ENCODE results near the gene IP6K3. TPM values are rescaled to one million over a fixed set of nuclear protein-coding genes. Genes with fewer than 3 reads are reported as not detected.
A peak's percentile ranks its signal among the peaks of the same experiment; 100 is the strongest.

IP6K3 gene
- total RNA-seq, 1 donor from 2014 or later, result 2.9 TPM

DNA sequence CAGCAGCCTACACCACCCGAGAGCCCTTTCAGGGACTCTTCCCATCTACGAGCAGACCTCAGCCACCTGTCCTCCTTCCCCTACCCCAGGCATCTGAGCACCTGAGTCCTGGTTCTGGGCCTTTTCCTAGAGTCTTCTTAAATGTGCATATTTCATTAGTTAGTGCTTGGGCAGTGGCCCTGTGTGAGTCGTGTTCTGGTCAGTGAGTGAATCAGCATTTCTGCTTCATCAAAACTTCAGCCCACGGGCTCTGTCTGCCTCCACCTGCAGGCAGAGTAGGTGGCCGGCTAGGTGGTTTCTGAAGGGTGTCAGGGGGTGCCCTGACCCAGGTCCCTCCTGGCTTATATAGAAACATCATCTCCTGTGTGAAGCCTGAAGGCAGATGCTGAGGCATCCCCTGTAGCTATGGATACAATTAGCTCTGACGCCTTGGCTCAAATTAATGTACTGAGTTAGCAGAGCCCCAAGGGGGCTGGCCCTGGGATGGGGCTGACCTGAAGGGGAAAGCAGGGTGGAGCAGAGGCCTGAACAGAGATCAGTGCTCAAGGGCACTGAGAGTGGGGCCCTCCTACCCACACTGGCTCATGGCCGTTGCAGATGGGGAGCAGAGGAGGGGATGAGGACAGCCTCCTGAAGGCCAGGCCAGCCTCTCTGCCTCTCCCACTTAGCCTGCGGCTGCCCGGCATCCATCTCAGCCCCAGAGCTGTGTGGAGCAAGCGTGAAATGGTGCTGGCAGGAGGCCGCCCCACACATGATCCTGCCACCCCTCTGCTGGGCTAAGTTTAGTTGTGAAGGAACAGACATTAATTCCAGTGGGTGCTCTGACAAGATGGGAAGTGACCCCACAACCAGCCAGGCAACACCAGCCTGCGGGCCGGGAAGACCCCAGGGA, 13.6 kb downstream of the IP6K3 start:
- Histone ChIP-seq H3K4me3 (no peak overlapping the region), H3K9me3 (ENCODE audit: low read depth) (no peaks in the 10 kb centered on the region), H3K36me3 (no peaks in the 10 kb centered on the region), H3K4me2 (no peak overlapping the region), H3K27me3 (no peaks in the 10 kb centered on the region), H3K9ac (no peak overlapping the region), H3F3A (ENCODE audit: low read depth) (peaks cover 4% of the 10 kb centered on the region), H4K20me1 (ENCODE audit: low read depth) (no peaks in the 10 kb centered on the region), H2AFZ (replicated peaks) (no peak overlapping the region), H3K4me1 (peaks cover 4% of the 10 kb centered on the region), H3K27ac (no peak overlapping the region), H3K79me2 (ENCODE audit: low read depth) (no peaks in the 10 kb centered on the region)
- peaks cover 22% of the 10 kb centered on the region for H3K4me1 Mint-ChIP-seq
- H3K9me3 Mint-ChIP-seq, result no peaks in the 10 kb centered on the region
- no peaks in the 10 kb centered on the region for H3K36me3 Mint-ChIP-seq
- no peak for TF ChIP-seq EZH2phosphoT487 (IDR thresholded peaks at IDR 0.05)
- TF ChIP-seq, protein P1, sequence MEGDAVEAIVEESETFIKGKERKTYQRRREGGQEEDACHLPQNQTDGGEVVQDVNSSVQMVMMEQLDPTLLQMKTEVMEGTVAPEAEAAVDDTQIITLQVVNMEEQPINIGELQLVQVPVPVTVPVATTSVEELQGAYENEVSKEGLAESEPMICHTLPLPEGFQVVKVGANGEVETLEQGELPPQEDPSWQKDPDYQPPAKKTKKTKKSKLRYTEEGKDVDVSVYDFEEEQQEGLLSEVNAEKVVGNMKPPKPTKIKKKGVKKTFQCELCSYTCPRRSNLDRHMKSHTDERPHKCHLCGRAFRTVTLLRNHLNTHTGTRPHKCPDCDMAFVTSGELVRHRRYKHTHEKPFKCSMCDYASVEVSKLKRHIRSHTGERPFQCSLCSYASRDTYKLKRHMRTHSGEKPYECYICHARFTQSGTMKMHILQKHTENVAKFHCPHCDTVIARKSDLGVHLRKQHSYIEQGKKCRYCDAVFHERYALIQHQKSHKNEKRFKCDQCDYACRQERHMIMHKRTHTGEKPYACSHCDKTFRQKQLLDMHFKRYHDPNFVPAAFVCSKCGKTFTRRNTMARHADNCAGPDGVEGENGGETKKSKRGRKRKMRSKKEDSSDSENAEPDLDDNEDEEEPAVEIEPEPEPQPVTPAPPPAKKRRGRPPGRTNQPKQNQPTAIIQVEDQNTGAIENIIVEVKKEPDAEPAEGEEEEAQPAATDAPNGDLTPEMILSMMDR (IDR thresholded peaks at IDR 0.05), result no peak
- TF ChIP-seq EZH2 (IDR thresholded peaks at IDR 0.05), result no peak
- peaks cover 10% of the 10 kb centered on the region for H3K27me3 Mint-ChIP-seq (ENCODE audit: insufficient read depth, low read depth)
- DNase-seq (ENCODE audit: low spot score), result no peak
- H3K27ac Mint-ChIP-seq, result peak overlapping the region; percentile 81
- no peak overlapping the region for H3K4me3 Mint-ChIP-seq

- Histone ChIP-seq H3K9ac (no peak overlapping the region), H3K4me1 (peaks cover 4% of the 10 kb centered on the region), H3K27me3 (no peaks in the 10 kb centered on the region), H3K4me2 (no peak overlapping the region), H2AFZ (replicated peaks) (no peak overlapping the region), H3K27ac (no peak overlapping the region), H3K9me3 (ENCODE audit: low read depth) (no peaks in the 10 kb centered on the region), H3F3A (ENCODE audit: low read depth) (peaks cover 4% of the 10 kb centered on the region), H4K20me1 (ENCODE audit: low read depth) (no peaks in the 10 kb centered on the region), H3K4me3 (no peak overlapping the region), H3K79me2 (ENCODE audit: low read depth) (no peaks in the 10 kb centered on the region), H3K36me3 (no peaks in the 10 kb centered on the region)
- H3K27me3 Mint-ChIP-seq (ENCODE audit: insufficient read depth, low read depth), result peaks cover 10% of the 10 kb centered on the region
- no peaks in the 10 kb centered on the region for H3K9me3 Mint-ChIP-seq
- H3K4me1 Mint-ChIP-seq, result peaks cover 22% of the 10 kb centered on the region
- H3K27ac Mint-ChIP-seq, result no peak overlapping the region
- TF ChIP-seq EZH2 (IDR thresholded peaks at IDR 0.05) (no peak), EZH2phosphoT487 (IDR thresholded peaks at IDR 0.05) (no peak)
- TF ChIP-seq, protein P1 (IDR thresholded peaks at IDR 0.05), result no peak
- no peak for DNase-seq (ENCODE audit: low spot score)
- H3K36me3 Mint-ChIP-seq, result no peaks in the 10 kb centered on the region
- H3K4me3 Mint-ChIP-seq, result no peak overlapping the region
These were observed 14.3 kb downstream of the IP6K3 start for GRCh38 chr6:33732385-33732784.

DNA sequence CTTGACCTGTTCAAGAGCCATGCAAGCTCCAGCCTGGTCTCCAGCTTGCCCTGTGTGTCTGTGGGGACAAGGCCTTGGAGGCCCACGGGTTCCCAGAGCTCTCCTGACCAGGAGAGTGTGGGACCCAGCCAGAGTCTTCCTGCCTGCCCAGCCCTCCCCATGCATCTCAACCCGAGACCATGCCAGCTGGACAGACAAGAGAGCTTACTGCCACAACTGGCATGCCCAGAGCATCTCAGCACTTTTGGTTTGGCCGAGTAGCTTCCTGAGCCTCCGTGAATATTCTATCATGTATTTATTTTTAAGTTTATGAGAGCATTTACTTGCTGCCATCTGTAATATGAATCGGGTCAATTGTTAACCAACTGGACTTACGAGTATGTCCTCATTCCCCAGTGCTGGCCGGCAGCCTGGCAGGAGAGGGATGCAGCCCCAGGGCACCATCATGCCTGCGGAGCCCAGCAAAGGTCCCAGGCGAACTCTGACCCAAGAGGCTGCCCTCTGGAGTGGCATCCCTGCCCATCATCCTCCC, 14.9 kb downstream of the IP6K3 start:
- H2AFZ ChIP-seq (replicated peaks), result no peak overlapping the region
- Mint-ChIP-seq H3K4me1 (peaks cover 22% of the 10 kb centered on the region), H3K27me3 (ENCODE audit: insufficient read depth, low read depth) (peaks cover 10% of the 10 kb centered on the region), H3K36me3 (no peaks in the 10 kb centered on the region), H3K9me3 (no peaks in the 10 kb centered on the region), H3K4me3 (no peak overlapping the region), H3K27ac (peak overlapping the region; percentile 47)
- H3K27me3 ChIP-seq, result no peaks in the 10 kb centered on the region
- H3K36me3 ChIP-seq, result no peaks in the 10 kb centered on the region
- no peaks in the 10 kb centered on the region for H3K79me2 ChIP-seq (ENCODE audit: low read depth)
- peaks cover 4% of the 10 kb centered on the region for H3K4me1 ChIP-seq
- no peaks in the 10 kb centered on the region for H4K20me1 ChIP-seq (ENCODE audit: low read depth)
- H3K27ac ChIP-seq, result no peak overlapping the region
- no peak overlapping the region for H3K9ac ChIP-seq
- no peaks in the 10 kb centered on the region for H3K9me3 ChIP-seq (ENCODE audit: low read depth)
- H3K4me3 ChIP-seq, result no peak overlapping the region
- H3F3A ChIP-seq (ENCODE audit: low read depth), result peaks cover 4% of the 10 kb centered on the region
- no peak overlapping the region for H3K4me2 ChIP-seq
- no peak for DNase-seq (ENCODE audit: low spot score)
- TF ChIP-seq, protein P1 (IDR thresholded peaks at IDR 0.05), result no peak
- no peak for TF ChIP-seq EZH2phosphoT487 (IDR thresholded peaks at IDR 0.05)
- no peak for TF ChIP-seq EZH2 (IDR thresholded peaks at IDR 0.05)

All from neural progenitor cell (in vitro differentiated cells).